Vagina (tissue), 2 donors: ENCODE results near the gene NRP1. TPM values are rescaled to one million over a fixed set of nuclear protein-coding genes. Genes with fewer than 3 reads are reported as not detected.

Source experiments
- DNase-seq, 2 donors: peaks; one replicate each; pipeline ENCODE4 v3.0.0-alpha.2; 2017; ENCODE audit errors: extremely low spot score in 2 of 2
- H3K27ac ChIP-seq: fragments of 200-600 bp; sonication (generic); one replicate; pipeline ENCODE4 v1.5.1; 2019
- H3K27me3 ChIP-seq: fragments of 200-600 bp; sonication (generic); one replicate; pipeline ENCODE4 v1.5.1; 2019
- H3K36me3 ChIP-seq, 2 donors: fragments of 200-600 bp; sonication (generic); one replicate each; pipeline ENCODE4 v1.5.1; 2017 to 2019
- H3K4me1 ChIP-seq: fragments of 200-600 bp; sonication (generic); one replicate; pipeline ENCODE4 v1.5.1; 2019
- H3K4me3 ChIP-seq, 2 donors: fragments of 200-600 bp; sonication (generic); 1 replicate in 1 of 2; 2 replicates in 1 of 2; pipeline ENCODE4 v1.5.1; 2016 to 2019
- H3K9me3 ChIP-seq: fragments of 200-600 bp; sonication (generic); one replicate; pipeline ENCODE4 v1.5.1; 2019
- CTCF ChIP-seq, 3 experiments: fragments of 450-650 bp in 2 of 3; fragments of 200-600 bp in 1 of 3; sonication (generic) in 1 of 3; IDR thresholded peaks; one replicate each; pipeline ENCODE4 v1.5.1; 2017 to 2019; ENCODE audit warnings: antibody characterized with exemption in 3 of 3, mild to moderate bottlenecking in 2 of 3, moderate library complexity in 2 of 3
- POLR2A ChIP-seq, 2 donors: fragments of 450-650 bp; IDR thresholded peaks; one replicate each; pipeline ENCODE4 v1.6.1; 2017; ENCODE audit warnings: antibody characterized with exemption in 2 of 2, mild to moderate bottlenecking in 2 of 2, moderate library complexity in 2 of 2
- POLR2AphosphoS5 ChIP-seq, 2 donors: sonication (generic); formaldehyde crosslinking; IDR thresholded peaks; one replicate each; pipeline ENCODE4 v1.9.0; 2017; ENCODE audit warnings: antibody characterized with exemption in 2 of 2, mild to moderate bottlenecking in 2 of 2, low read depth in 1 of 2; ENCODE audit not compliant: insufficient read depth in 1 of 2
- intact Hi-C: fragments of 100-400 bp; cut with DNase I; formaldehyde crosslinking; loops from one replicate; pipeline ENCODE4 v1.15.1; 2023
- total RNA-seq: library from RNA; depleted of rRNA; stranded (reverse); fragments of >200 nt; gene quantifications from one replicate; pipeline ENCODE4 v1.2.3, GENCODE V29; 2016

Gene NRP1
- total RNA-seq, 1 donor from 2014 or later, result 52.5 TPM

DNA sequence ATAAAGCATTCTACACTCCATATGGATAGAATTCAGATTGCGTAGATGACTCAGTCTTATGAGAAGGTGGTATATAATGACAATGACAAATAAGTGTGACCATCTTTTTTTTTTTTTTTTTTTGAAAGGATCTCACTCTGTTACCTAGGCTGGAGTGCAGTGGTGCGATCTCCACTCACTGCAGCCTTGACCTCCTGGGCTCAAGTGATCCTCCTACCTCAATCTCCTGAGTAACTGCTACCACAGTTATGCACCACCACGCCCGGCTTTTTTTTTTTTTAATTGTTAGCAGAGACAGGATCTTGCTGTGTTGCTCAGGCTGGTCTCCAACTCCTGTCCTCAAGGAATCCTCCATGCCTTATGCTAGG, 43.2 kb upstream of the NRP1 start:
- Histone ChIP-seq H3K4me1 (peaks cover 12% of the 10 kb centered on the region), H3K4me3 (no peak overlapping the region), H3K27ac (no peak overlapping the region), H3K36me3 (no peaks in the 10 kb centered on the region), H3K27me3 (no peaks in the 10 kb centered on the region), H3K9me3 (no peaks in the 10 kb centered on the region)
- no peak for DNase-seq
- intact Hi-C loops, result no loop called here
- TF ChIP-seq CTCF (IDR thresholded peaks at IDR 0.05) (no peak), POLR2A (IDR thresholded peaks at IDR 0.05) (no peak), POLR2AphosphoS5 (IDR thresholded peaks at IDR 0.05; ENCODE audit: insufficient read depth in 1 of 2, low read depth in 1 of 2) (no peak)

DNA sequence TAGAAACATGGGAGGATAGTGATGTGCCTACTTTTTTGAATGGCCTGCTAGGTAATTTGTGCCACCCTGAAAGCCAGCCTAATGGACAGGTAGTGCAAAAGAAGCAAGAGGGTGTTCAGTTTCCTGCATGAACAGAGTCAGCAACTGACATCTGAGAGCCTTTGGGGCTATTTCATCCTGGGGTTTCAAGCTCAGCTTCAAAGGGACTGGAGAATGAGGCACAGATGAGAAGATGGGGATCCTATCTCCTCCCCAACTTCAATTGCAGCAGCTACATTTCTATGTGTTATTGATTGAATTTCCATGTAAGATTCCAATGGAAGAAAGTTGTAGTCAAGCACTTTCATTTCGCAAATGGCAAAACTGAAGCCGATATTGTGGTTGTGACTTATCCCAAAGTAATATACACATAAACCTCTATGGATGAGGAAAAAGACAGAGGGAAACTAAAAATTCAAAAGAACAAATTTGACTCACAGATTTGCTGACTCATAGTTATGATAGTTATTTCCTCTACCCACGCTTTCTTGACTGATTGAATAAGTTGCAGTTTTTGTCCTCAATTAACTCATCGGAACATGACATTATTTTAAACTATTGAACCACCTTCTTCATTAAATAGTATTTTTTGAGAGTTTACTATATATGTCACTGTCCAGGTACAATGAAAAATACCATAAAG, 42.6 kb upstream of the NRP1 start:
- DNase-seq, result no peak
- H3K27ac ChIP-seq, result no peak overlapping the region
- TF ChIP-seq POLR2AphosphoS5 (IDR thresholded peaks at IDR 0.05; ENCODE audit: insufficient read depth in 1 of 2, low read depth in 1 of 2) (no peak), POLR2A (IDR thresholded peaks at IDR 0.05) (no peak), CTCF (IDR thresholded peaks at IDR 0.05) (no peak)
- H3K4me1 ChIP-seq, result peaks cover 8% of the 10 kb centered on the region
- H3K36me3 ChIP-seq, result no peaks in the 10 kb centered on the region
- no peaks in the 10 kb centered on the region for H3K9me3 ChIP-seq
- H3K4me3 ChIP-seq, result no peak overlapping the region
- intact Hi-C loops, result no loop called here
- no peaks in the 10 kb centered on the region for H3K27me3 ChIP-seq

- H3K4me3 ChIP-seq, result no peak overlapping the region
- H3K27ac ChIP-seq, result no peak overlapping the region
- peaks cover 2% of the 10 kb centered on the region for H3K4me1 ChIP-seq
- TF ChIP-seq POLR2A (IDR thresholded peaks at IDR 0.05), result no peak
- no peak for TF ChIP-seq POLR2AphosphoS5 (IDR thresholded peaks at IDR 0.05; ENCODE audit: insufficient read depth in 1 of 2, low read depth in 1 of 2)
- TF ChIP-seq CTCF (IDR thresholded peaks at IDR 0.05), result no peak
- intact Hi-C loops, result no loop called here
- H3K36me3 ChIP-seq, result no peaks in the 10 kb centered on the region
- H3K9me3 ChIP-seq, result no peaks in the 10 kb centered on the region
- DNase-seq, result no peak
- H3K27me3 ChIP-seq, result no peaks in the 10 kb centered on the region
Observed at GRCh38 chr10:33376476-33376875, 42.0 kb upstream of the NRP1 start.

- H3K27ac ChIP-seq, result no peak overlapping the region
- no peak overlapping the region for H3K4me3 ChIP-seq
- H3K36me3 ChIP-seq, result no peaks in the 10 kb centered on the region
- H3K4me1 ChIP-seq, result no peaks in the 10 kb centered on the region
- H3K9me3 ChIP-seq, result no peaks in the 10 kb centered on the region
- TF ChIP-seq CTCF (IDR thresholded peaks at IDR 0.05) (no peak), POLR2AphosphoS5 (IDR thresholded peaks at IDR 0.05; ENCODE audit: insufficient read depth in 1 of 2, low read depth in 1 of 2) (no peak), POLR2A (IDR thresholded peaks at IDR 0.05) (no peak)
- intact Hi-C loops, result no loop called here
- DNase-seq, result no peak
- no peaks in the 10 kb centered on the region for H3K27me3 ChIP-seq
Observed at GRCh38 chr10:33373263-33373662, 38.8 kb upstream of the NRP1 start.

DNA sequence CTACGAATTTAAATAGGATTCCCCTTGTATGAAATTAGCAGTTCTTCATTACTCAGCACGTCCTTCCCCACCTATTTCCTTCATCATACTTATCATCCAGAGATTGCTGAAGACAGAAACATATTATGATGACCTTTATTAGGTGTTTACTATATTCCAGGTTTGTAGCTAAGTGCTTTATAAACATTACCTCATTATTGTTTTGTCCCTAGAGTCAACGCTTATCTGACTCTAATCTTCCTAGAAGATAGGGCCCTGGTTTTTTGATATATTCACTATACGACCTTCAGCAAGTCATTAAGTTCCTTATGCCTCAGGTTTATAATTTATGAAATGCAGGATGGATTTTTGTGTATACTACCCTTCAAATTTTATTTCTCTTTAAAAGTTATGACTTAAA, 36.8 kb upstream of the NRP1 start:
- intact Hi-C loops, result no loop called here
- DNase-seq, result no peak
- Histone ChIP-seq H3K9me3 (no peaks in the 10 kb centered on the region), H3K4me3 (no peak overlapping the region), H3K4me1 (no peaks in the 10 kb centered on the region), H3K27ac (no peak overlapping the region), H3K36me3 (no peaks in the 10 kb centered on the region), H3K27me3 (no peaks in the 10 kb centered on the region)
- TF ChIP-seq CTCF (IDR thresholded peaks at IDR 0.05), result no peak
- TF ChIP-seq POLR2A (IDR thresholded peaks at IDR 0.05), result no peak
- no peak for TF ChIP-seq POLR2AphosphoS5 (IDR thresholded peaks at IDR 0.05; ENCODE audit: insufficient read depth in 1 of 2, low read depth in 1 of 2)
